Keratinocyte (primary cell): ENCODE measurements around the gene MAP3K2. TPM values are rescaled to one million over a fixed set of nuclear protein-coding genes. Genes with fewer than 3 reads are reported as not detected.

Experiments
- DNase-seq: peaks from one replicate; pipeline ENCODE4 v3.0.0-alpha.2; 2011; ENCODE audit warnings: low read depth, missing footprints, low spot score
- FAIRE-seq: peaks from 2 replicates; lab custom pipeline; 2011; peaks lifted over from hg19 to GRCh38; lab: Jason Lieb, UNC
- H2AFZ ChIP-seq: 2 replicates; pipeline ENCODE4 v1.6.0; 2012; ENCODE audit warnings: low read length, control low read depth, inconsistent platforms; ENCODE audit not compliant: control insufficient read depth
- H3K27ac ChIP-seq: 2 replicates; pipeline ENCODE4 v1.5.1; 2011; ENCODE audit warnings: low read length; ENCODE audit not compliant: control insufficient read depth, insufficient read depth
- H3K27me3 ChIP-seq: 3 replicates; pipeline ENCODE4 v1.6.0; 2011; ENCODE audit warnings: low read length; ENCODE audit not compliant: control insufficient read depth, insufficient read depth; ENCODE audit errors: extremely low read depth
- H3K36me3 ChIP-seq, 2 experiments: 2 replicates in 1 of 2; 3 replicates in 1 of 2; pipeline ENCODE4 v1.5.1; 2011; ENCODE audit warnings: low read length in 2 of 2, mild to moderate bottlenecking in 1 of 2; ENCODE audit not compliant: control insufficient read depth in 2 of 2, insufficient read depth in 2 of 2; ENCODE audit errors: extremely low read depth in 1 of 2
- H3K4me1 ChIP-seq: 3 replicates; pipeline ENCODE4 v1.5.1; 2011; ENCODE audit warnings: low read length; ENCODE audit not compliant: control insufficient read depth, insufficient read depth; ENCODE audit errors: extremely low read depth
- H3K4me2 ChIP-seq: 3 replicates; pipeline ENCODE4 v1.6.0; 2011; ENCODE audit warnings: low read depth, low read length; ENCODE audit not compliant: control insufficient read depth, insufficient read depth; ENCODE audit errors: extremely low read depth
- H3K4me3 ChIP-seq, 3 experiments: fragments of 200-600 bp in 1 of 3; sonication (generic) in 1 of 3; 2 replicates in 2 of 3; 3 replicates in 1 of 3; pipeline ENCODE4 v1.5.1; 2011 to 2016; ENCODE audit warnings: low read length in 3 of 3, mild to moderate bottlenecking in 3 of 3, control low read depth in 2 of 3, inconsistent platforms in 1 of 3, low read depth in 1 of 3, mixed read lengths in 1 of 3, mixed run types in 1 of 3, moderate library complexity in 1 of 3; ENCODE audit not compliant: control insufficient read depth in 2 of 3, insufficient read depth in 2 of 3; ENCODE audit errors: extremely low read depth in 1 of 3
- H3K79me2 ChIP-seq: 2 replicates; pipeline ENCODE4 v1.6.0; 2012; ENCODE audit warnings: low read length; ENCODE audit not compliant: control insufficient read depth, insufficient read depth
- H3K9ac ChIP-seq: 3 replicates; pipeline ENCODE4 v1.6.0; 2011; ENCODE audit warnings: low read length; ENCODE audit not compliant: control insufficient read depth, insufficient read depth; ENCODE audit errors: extremely low read depth
- H3K9me1 ChIP-seq: 3 replicates; pipeline ENCODE4 v1.6.0; 2011; ENCODE audit warnings: low read length; ENCODE audit not compliant: control insufficient read depth, insufficient read depth; ENCODE audit errors: extremely low read depth
- H3K9me3 ChIP-seq: 2 replicates; pipeline ENCODE4 v1.5.1; 2012; ENCODE audit warnings: low read depth, low read length; ENCODE audit not compliant: control insufficient read depth
- H4K20me1 ChIP-seq: 3 replicates; pipeline ENCODE4 v1.6.0; 2011; ENCODE audit warnings: low read length; ENCODE audit not compliant: control insufficient read depth, insufficient read depth; ENCODE audit errors: extremely low read depth
- CTCF ChIP-seq, 3 experiments: IDR thresholded peaks in 1 of 3; conservative IDR thresholded peaks in 1 of 3; optimal IDR thresholded peaks in 1 of 3; 2 replicates in 2 of 3; 3 replicates in 1 of 3; pipeline versions ENCODE3 to v1.5.1; 2011; ENCODE audit warnings: low read length in 3 of 3, mild to moderate bottlenecking in 3 of 3, moderate library complexity in 2 of 3, control low read depth in 1 of 3, inconsistent platforms in 1 of 3; ENCODE audit not compliant: insufficient read depth in 2 of 3; ENCODE audit errors: extremely low read depth in 1 of 3
- EZH2 ChIP-seq: IDR thresholded peaks from one replicate; pipeline ENCODE4 v1.6.1; 2012; ENCODE audit warnings: inconsistent platforms, mild to moderate bottlenecking, low read length, moderate library complexity
- dilution Hi-C: fragments of 300-500 bp; cut with MboI; formaldehyde crosslinking; loops from one replicate; pipeline ENCODE4 v1.7.0; 2020; ENCODE audit warnings: low sequenced_read_pairs; ENCODE audit not compliant: extremely low pct_ligation_motif_present
- polyA plus RNA-seq, 5 experiments: library from polyadenylated mRNA; depleted of rRNA in 3 of 5; stranded (reverse) in 3 of 5; stranded (forward) in 1 of 5; unstranded in 1 of 5; fragments of >200 nt; gene quantifications; 1 replicate in 1 of 5; 2 replicates in 3 of 5; 3 replicates in 1 of 5; pipeline versions ENCODE4 v1.2.1 to v1.2.3, GENCODE V29; 2011 to 2012; ENCODE audit warnings: missing spikeins in 2 of 5, low read depth in 1 of 5, low replicate concordance in 1 of 5

The MAP3K2 gene
- polyA plus RNA-seq, 1 donor (not counting 4 experiments of a cell fraction or from before 2014, with no cell fraction given): 11.9 TPM

GRCh38 chr2:127373362-127374083, 14.3 kb downstream of the MAP3K2 start:
- H3K27me3 ChIP-seq: no peaks in the 10 kb centered on the region
- no peaks in the 10 kb centered on the region for H3K36me3 ChIP-seq
- peaks cover 65% of the 10 kb centered on the region for H3K79me2 ChIP-seq
- FAIRE-seq (no peak), DNase-seq (no peak)
- H4K20me1 ChIP-seq: no peaks in the 10 kb centered on the region
- H3K27ac ChIP-seq: no peak overlapping the region
- dilution Hi-C loops: loop anchor here (25.0 kb wide), 1 partner anchor 89 kb away; no protein-coding TSS in a partner anchor
- H3K9me1 ChIP-seq: no peaks in the 10 kb centered on the region
- no peak overlapping the region for H3K4me2 ChIP-seq
- no peak overlapping the region for H3K4me3 ChIP-seq
- H2AFZ ChIP-seq: no peak overlapping the region
- no peaks in the 10 kb centered on the region for H3K4me1 ChIP-seq
- TF ChIP-seq CTCF (optimal IDR thresholded peaks at IDR 0.05 in 1 of 3, IDR thresholded peaks at IDR 0.05 in 1 of 3, conservative IDR thresholded peaks at IDR 0.05 in 1 of 3; ENCODE audit: extremely low read depth in 1 of 3, insufficient read depth in 2 of 3, low read length in 3 of 3) (no peak), EZH2 (no peak)
- no peaks in the 10 kb centered on the region for H3K9me3 ChIP-seq
- no peak overlapping the region for H3K9ac ChIP-seq

DNA sequence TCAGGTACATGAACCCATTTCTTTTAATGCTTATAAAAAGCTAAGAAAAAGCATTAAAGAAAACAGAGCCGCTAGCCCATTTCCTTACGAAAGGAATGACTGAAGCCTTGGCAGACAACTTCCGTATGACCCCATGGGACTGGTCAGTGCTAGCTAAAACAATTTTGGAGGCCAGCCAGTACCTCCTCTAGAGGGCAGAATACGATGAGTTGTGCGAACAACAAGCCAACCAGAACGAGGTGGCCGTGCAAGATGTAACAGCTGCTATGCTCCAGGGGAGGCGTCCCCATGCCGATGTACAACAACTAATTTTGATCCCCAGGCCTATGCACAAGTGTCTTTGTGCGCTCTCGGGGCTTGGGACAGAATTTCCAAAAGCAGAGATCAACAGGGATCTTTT, 16.7 kb downstream of the MAP3K2 start:
- DNase-seq (no peak), FAIRE-seq (no peak)
- TF ChIP-seq EZH2 (no peak), CTCF (optimal IDR thresholded peaks at IDR 0.05 in 1 of 3, IDR thresholded peaks at IDR 0.05 in 1 of 3, conservative IDR thresholded peaks at IDR 0.05 in 1 of 3; ENCODE audit: extremely low read depth in 1 of 3, insufficient read depth in 2 of 3, low read length in 3 of 3) (no peak)
- Histone ChIP-seq H4K20me1 (no peaks in the 10 kb centered on the region), H3K27ac (no peak overlapping the region), H3K36me3 (no peaks in the 10 kb centered on the region), H3K4me2 (no peak overlapping the region), H3K79me2 (peaks cover 59% of the 10 kb centered on the region), H3K9ac (no peak overlapping the region), H3K4me1 (no peaks in the 10 kb centered on the region), H3K4me3 (no peak overlapping the region), H3K9me3 (no peaks in the 10 kb centered on the region), H3K9me1 (no peaks in the 10 kb centered on the region), H3K27me3 (no peaks in the 10 kb centered on the region), H2AFZ (no peak overlapping the region)
- dilution Hi-C loops: loop anchor here (25.0 kb wide), 1 partner anchor 91 kb away; no protein-coding TSS in a partner anchor
